Endodermal cell (in vitro differentiated cells): ENCODE measurements around the gene PCDHGA1. TPM values are rescaled to one million over a fixed set of nuclear protein-coding genes. Genes with fewer than 3 reads are reported as not detected.
A peak's percentile ranks its signal among the peaks of the same experiment; 100 is the strongest.
"Not testable (repeated sequence)": the region's sequence is repeated elsewhere in the genome, so short reads cannot be mapped to it uniquely, and the experiment has no call there.

Source experiments
- DNase-seq: peaks from one replicate; pipeline ENCODE4 v3.0.0-alpha.2; 2017
- H3K27ac ChIP-seq: 2 replicates; pipeline ENCODE4 v1.5.1; 2013; ENCODE audit warnings: mild to moderate bottlenecking, low read depth, low read length, moderate library complexity
- H3K27me3 ChIP-seq: 2 replicates; pipeline ENCODE4 v1.6.1; 2013; ENCODE audit warnings: mild to moderate bottlenecking, low read length, moderate library complexity; ENCODE audit not compliant: insufficient read depth, control insufficient read depth, poor library complexity, severe bottlenecking
- H3K36me3 ChIP-seq: 2 replicates; pipeline ENCODE4 v1.7.0; 2013; ENCODE audit warnings: mild to moderate bottlenecking, low read length, moderate library complexity; ENCODE audit not compliant: control insufficient read depth, insufficient read depth
- H3K4me1 ChIP-seq: one replicate; pipeline ENCODE4 v1.7.0; 2013; ENCODE audit warnings: low read length; ENCODE audit not compliant: control insufficient read depth, insufficient read depth
- H3K4me3 ChIP-seq: 2 replicates; pipeline ENCODE4 v1.5.1; 2013; ENCODE audit warnings: mild to moderate bottlenecking, low read length, moderate library complexity
- H3K9ac ChIP-seq: 2 replicates; pipeline ENCODE4 v1.6.1; 2013; ENCODE audit warnings: mild to moderate bottlenecking, low read length, moderate library complexity; ENCODE audit not compliant: poor library complexity, severe bottlenecking; ENCODE audit errors: extremely low read depth
- H3K9me3 ChIP-seq: 2 replicates; pipeline ENCODE4 v1.6.1; 2013; ENCODE audit warnings: mild to moderate bottlenecking, low read length, moderate library complexity; ENCODE audit not compliant: control insufficient read depth
- H3K27ac Mint-ChIP-seq: 2 replicates; pipeline ENCODE4 v1.8.0; 2020; ENCODE audit warnings: mixed read lengths
- H3K27me3 Mint-ChIP-seq: 2 replicates; pipeline ENCODE4 v1.8.0; 2021; ENCODE audit warnings: mild to moderate bottlenecking, mixed read lengths; ENCODE audit not compliant: insufficient read depth
- H3K36me3 Mint-ChIP-seq: 2 replicates; pipeline ENCODE4 v1.8.0; 2020; ENCODE audit warnings: low read depth, mixed read lengths
- H3K4me1 Mint-ChIP-seq: 2 replicates; pipeline ENCODE4 v1.8.0; 2020; ENCODE audit warnings: mixed read lengths
- H3K4me3 Mint-ChIP-seq: 2 replicates; pipeline ENCODE4 v1.8.0; 2020; ENCODE audit warnings: mild to moderate bottlenecking, moderate library complexity, mixed read lengths
- H3K9me3 Mint-ChIP-seq: 2 replicates; pipeline ENCODE4 v1.8.0; 2020; ENCODE audit warnings: mild to moderate bottlenecking, mixed read lengths
- WGBS, 2 experiments: methylation state at CpG; one replicate each; pipeline versions ENCODE4 v1.1.5 to v1.1.7; 2013; ENCODE audit warnings: missing lambda C conversion rate in 2 of 2, mixed read lengths in 1 of 2; ENCODE audit not compliant: insufficient coverage in 1 of 2, insufficient read length in 1 of 2; 5-methylcytosine and 5-hydroxymethylcytosine counted together
- total RNA-seq, 2 donors: library from RNA; stranded (reverse); fragmentation: NEBNext Ultra II Directional in 1 of 2; extraction: Animal tissue kit (Norgen Biotek cat#: 25700) in 1 of 2; gene quantifications; 2 replicates in 1 of 2; 3 replicates in 1 of 2; pipeline ENCODE4 v1.2.1, GENCODE V29; 2021
- TF ChIP-seq, protein P1 (sequence below): fragments of 200-600 bp; sonication (generic); conservative IDR thresholded peaks from 2 replicates; pipeline ENCODE4 v1.5.0; 2021; ENCODE audit warnings: antibody characterized with exemption, mild to moderate bottlenecking

PCDHGA1 gene
- total RNA-seq, 2 donors from 2014 or later: 0.38 to 2.2 TPM

DNA sequence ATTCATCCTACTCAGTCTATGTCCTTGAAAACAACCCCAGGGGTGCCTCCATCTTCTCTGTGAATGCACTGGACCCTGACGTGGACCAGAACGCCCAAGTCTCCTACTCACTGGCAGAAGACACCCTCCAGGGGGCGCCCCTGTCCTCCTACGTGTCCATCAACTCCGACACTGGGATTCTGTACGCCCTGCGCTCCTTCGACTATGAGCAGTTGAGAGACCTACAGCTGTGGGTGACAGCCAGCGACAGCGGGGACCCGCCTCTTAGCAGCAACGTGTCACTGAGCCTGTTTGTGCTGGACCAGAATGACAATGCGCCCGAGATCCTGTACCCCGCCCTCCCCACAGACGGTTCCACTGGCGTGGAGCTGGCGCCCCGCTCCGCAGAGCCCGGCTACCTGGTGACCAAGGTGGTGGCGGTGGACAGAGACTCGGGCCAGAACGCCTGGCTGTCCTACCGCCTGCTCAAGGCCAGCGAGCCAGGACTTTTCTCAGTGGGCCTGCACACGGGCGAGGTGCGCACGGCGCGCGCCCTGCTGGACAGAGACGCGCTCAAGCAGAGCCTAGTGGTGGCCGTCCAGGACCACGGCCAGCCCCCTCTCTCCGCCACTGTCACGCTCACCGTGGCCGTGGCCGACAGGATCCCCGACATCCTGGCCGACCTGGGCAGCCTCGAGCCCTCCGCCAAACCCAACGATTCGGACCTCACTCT, 45.3 kb downstream of the PCDHGA1 start:
- not testable (repeated sequence) for H3K27me3 Mint-ChIP-seq, H3K4me1 ChIP-seq, H3K4me1 Mint-ChIP-seq, H3K27ac Mint-ChIP-seq, H3K4me3 Mint-ChIP-seq, H3K27me3 ChIP-seq, H3K27ac ChIP-seq, H3K4me3 ChIP-seq, H3K36me3 ChIP-seq, H3K9ac ChIP-seq, DNase-seq
- H3K9me3 ChIP-seq: peaks cover 48% of the 10 kb centered on the region
- 88 to 96% methylated on average over 8 to 36 of the region's 48 CpGs for WGBS, 2 experiments
- TF ChIP-seq, protein P1, sequence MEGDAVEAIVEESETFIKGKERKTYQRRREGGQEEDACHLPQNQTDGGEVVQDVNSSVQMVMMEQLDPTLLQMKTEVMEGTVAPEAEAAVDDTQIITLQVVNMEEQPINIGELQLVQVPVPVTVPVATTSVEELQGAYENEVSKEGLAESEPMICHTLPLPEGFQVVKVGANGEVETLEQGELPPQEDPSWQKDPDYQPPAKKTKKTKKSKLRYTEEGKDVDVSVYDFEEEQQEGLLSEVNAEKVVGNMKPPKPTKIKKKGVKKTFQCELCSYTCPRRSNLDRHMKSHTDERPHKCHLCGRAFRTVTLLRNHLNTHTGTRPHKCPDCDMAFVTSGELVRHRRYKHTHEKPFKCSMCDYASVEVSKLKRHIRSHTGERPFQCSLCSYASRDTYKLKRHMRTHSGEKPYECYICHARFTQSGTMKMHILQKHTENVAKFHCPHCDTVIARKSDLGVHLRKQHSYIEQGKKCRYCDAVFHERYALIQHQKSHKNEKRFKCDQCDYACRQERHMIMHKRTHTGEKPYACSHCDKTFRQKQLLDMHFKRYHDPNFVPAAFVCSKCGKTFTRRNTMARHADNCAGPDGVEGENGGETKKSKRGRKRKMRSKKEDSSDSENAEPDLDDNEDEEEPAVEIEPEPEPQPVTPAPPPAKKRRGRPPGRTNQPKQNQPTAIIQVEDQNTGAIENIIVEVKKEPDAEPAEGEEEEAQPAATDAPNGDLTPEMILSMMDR: peak; percentile 16
- Mint-ChIP-seq H3K36me3 (peaks cover 42% of the 10 kb centered on the region), H3K9me3 (peaks cover 52% of the 10 kb centered on the region)

DNA sequence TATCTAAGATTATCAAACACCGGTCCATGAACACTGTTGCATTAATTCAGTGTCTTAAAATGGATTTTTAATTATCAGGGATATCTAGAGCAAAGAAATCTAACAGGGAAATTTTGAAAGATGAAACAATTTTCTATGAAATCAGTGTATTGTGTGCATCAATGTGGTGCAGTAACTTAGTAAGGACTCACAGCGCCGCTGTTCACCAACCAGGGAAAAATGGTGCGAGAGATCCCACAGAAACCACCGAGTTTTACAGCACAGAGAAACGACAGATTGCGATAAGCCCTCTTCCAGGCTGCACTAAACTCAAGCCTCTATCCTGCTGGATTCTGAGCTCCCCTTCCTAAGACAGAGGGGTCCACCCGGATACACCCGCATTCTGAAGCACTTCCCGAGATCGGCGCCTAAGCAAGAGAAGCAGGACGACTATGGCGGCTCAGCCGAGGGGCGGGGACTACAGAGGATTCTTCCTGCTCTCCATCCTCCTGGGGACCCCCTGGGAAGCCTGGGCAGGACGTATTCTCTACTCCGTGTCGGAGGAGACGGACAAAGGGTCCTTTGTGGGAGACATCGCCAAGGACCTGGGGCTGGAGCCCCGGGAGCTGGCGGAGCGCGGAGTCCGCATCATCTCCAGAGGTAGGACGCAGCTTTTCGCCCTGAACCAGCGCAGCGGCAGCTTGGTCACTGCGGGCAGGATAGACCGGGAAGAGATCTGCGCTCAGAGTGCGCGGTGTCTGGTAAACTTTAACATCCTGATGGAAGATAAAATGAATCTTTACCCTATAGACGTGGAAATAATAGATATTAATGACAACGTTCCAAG, 52.4 kb downstream of the PCDHGA1 start, which contains the start of gene PCDHGA7:
PCDHGA7 (plus strand) TSS at position 274 of the 826 bp plus-strand sequence; CDS start at position 432, 158 bp downstream.
- peaks cover 42% of the 10 kb centered on the region for H3K9me3 Mint-ChIP-seq
- H3K27me3 Mint-ChIP-seq: no peaks in the 10 kb centered on the region
- H3K4me3 Mint-ChIP-seq: no peak within 1 kb of the TSS
- H3K36me3 Mint-ChIP-seq: peaks cover 23% of the 10 kb centered on the region
- H3K4me1 ChIP-seq: no peaks in the 10 kb centered on the region
- H3K9me3 ChIP-seq: peaks cover 38% of the 10 kb centered on the region
- no peak within 1 kb of the TSS for H3K4me3 ChIP-seq
- no peaks in the 10 kb centered on the region for H3K27me3 ChIP-seq
- H3K27ac Mint-ChIP-seq: no peak within 1 kb of the TSS
- no peak within 1 kb of the TSS for H3K27ac ChIP-seq
- TF ChIP-seq, protein P1: no peak
- H3K36me3 ChIP-seq: no peaks in the 10 kb centered on the region
- no peak for DNase-seq
- 91 to 95% methylated on average over 33 to 37 of the region's 37 CpGs for WGBS, 2 experiments
- no peak within 1 kb of the TSS for H3K9ac ChIP-seq
- no peaks in the 10 kb centered on the region for H3K4me1 Mint-ChIP-seq

DNA sequence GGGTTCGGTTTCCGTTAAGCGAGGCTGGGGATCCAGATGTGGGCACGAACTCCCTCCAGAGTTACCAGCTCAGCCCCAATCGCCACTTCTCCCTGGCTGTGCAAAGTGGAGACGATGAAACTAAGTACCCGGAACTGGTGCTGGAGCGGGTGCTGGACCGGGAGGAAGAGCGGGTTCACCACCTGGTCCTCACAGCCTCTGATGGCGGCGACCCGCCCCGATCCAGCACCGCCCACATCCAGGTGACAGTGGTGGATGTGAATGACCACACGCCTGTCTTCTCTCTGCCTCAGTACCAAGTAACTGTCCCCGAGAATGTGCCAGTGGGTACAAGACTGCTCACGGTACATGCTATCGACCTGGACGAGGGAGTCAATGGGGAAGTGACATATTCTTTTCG, 53.0 kb downstream of the PCDHGA1 start:
- Histone ChIP-seq H3K9ac (no peak overlapping the region), H3K9me3 (peaks cover 36% of the 10 kb centered on the region), H3K4me1 (no peaks in the 10 kb centered on the region), H3K27me3 (no peaks in the 10 kb centered on the region), H3K4me3 (no peak overlapping the region), H3K27ac (no peak overlapping the region), H3K36me3 (no peaks in the 10 kb centered on the region)
- DNase-seq: no peak
- Mint-ChIP-seq H3K27me3 (peaks cover 3% of the 10 kb centered on the region), H3K4me1 (no peaks in the 10 kb centered on the region), H3K4me3 (no peak overlapping the region), H3K36me3 (peaks cover 26% of the 10 kb centered on the region), H3K9me3 (peaks cover 46% of the 10 kb centered on the region), H3K27ac (no peak overlapping the region)
- WGBS, 2 experiments: 92 to 96% methylated on average over 17 to 21 of the region's 21 CpGs
- TF ChIP-seq, protein P1: no peak
